ENCODE results near the gene DDRGK1. TPM values are rescaled to one million over a fixed set of nuclear protein-coding genes. Genes with fewer than 3 reads are reported as not detected.

The DDRGK1 gene
- total RNA-seq, 4 donors from 2014 or later, result 37.7 to 74.9 (median 40.1) TPM

DNA sequence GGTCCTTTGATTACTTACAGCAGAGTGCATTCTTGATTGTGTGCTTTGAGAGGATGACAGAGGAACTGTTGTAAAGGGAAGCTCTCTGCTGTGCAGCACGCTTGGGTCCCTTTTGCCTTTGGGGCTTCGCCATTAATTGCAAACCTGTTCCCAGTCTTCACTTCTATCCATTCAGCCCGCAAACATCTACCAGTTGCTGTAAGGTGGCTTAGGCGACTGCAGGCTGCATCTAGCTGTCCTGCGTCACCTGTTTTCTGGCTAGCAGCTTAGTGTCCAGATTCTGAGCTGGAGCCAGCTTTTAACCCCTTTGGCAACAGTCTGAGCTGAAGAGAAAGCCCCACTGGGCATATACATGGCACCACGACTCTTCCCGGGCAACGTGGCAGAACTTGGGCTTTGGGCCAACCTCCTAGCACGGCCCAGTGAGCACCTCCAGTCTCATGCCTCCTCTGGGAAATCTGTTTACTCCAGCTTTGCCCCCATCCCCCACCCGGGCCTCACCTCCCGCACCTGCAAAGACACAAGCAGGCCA lies 42.3 kb downstream of the DDRGK1 start:
- Histone ChIP-seq H3K27me3 (no peaks in the 10 kb centered on the region), H3K27ac (no peak overlapping the region), H3K9me3 (no peaks in the 10 kb centered on the region), H3K36me3 (no peaks in the 10 kb centered on the region), H3K4me1 (peaks cover 0 to 15% of the 10 kb centered on the region in 2 donors), H3K4me3 (no peak overlapping the region)
- TF ChIP-seq POLR2A (IDR thresholded peaks at IDR 0.05), result no peak
- TF ChIP-seq, protein P1, sequence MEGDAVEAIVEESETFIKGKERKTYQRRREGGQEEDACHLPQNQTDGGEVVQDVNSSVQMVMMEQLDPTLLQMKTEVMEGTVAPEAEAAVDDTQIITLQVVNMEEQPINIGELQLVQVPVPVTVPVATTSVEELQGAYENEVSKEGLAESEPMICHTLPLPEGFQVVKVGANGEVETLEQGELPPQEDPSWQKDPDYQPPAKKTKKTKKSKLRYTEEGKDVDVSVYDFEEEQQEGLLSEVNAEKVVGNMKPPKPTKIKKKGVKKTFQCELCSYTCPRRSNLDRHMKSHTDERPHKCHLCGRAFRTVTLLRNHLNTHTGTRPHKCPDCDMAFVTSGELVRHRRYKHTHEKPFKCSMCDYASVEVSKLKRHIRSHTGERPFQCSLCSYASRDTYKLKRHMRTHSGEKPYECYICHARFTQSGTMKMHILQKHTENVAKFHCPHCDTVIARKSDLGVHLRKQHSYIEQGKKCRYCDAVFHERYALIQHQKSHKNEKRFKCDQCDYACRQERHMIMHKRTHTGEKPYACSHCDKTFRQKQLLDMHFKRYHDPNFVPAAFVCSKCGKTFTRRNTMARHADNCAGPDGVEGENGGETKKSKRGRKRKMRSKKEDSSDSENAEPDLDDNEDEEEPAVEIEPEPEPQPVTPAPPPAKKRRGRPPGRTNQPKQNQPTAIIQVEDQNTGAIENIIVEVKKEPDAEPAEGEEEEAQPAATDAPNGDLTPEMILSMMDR (IDR thresholded peaks at IDR 0.05), result no peak
- DNase-seq, result no peak
- intact Hi-C loops (cut with DNase I; ENCODE audit: low total_unique reads), result no loop called here

- TF ChIP-seq POLR2A (IDR thresholded peaks at IDR 0.05), result no peak
- TF ChIP-seq, protein P1 (IDR thresholded peaks at IDR 0.05), result no peak
- H3K27ac ChIP-seq, result no peak overlapping the region
- H3K36me3 ChIP-seq, result no peaks in the 10 kb centered on the region
- no peak for DNase-seq
- H3K27me3 ChIP-seq, result no peaks in the 10 kb centered on the region
- no peaks in the 10 kb centered on the region for H3K9me3 ChIP-seq
- H3K4me1 ChIP-seq, result peaks cover 0 to 15% of the 10 kb centered on the region in 2 donors
- no peak overlapping the region for H3K4me3 ChIP-seq
- intact Hi-C loops (cut with DNase I; ENCODE audit: low total_unique reads), result no loop called here
These were observed 43.0 kb downstream of the DDRGK1 start for GRCh38 chr20:3161316-3162079.

- Histone ChIP-seq H3K4me1 (peaks cover 0 to 15% of the 10 kb centered on the region in 2 donors), H3K27me3 (no peaks in the 10 kb centered on the region), H3K9me3 (no peaks in the 10 kb centered on the region), H3K27ac (no peak overlapping the region), H3K4me3 (peak overlapping the region in 1 of 2 donors; percentile 96), H3K36me3 (no peaks in the 10 kb centered on the region)
- TF ChIP-seq, protein P1 (IDR thresholded peaks at IDR 0.05), result no peak
- no peak for TF ChIP-seq POLR2A (IDR thresholded peaks at IDR 0.05)
- no peak for DNase-seq
- intact Hi-C loops (cut with DNase I; ENCODE audit: low total_unique reads), result no loop called here
These were observed 44.1 kb downstream of the DDRGK1 start for GRCh38 chr20:3160418-3160817.

- TF ChIP-seq POLR2A (IDR thresholded peaks at IDR 0.05), result no peak
- TF ChIP-seq, protein P1 (IDR thresholded peaks at IDR 0.05), result no peak
- no peak for DNase-seq
- no peaks in the 10 kb centered on the region for H3K36me3 ChIP-seq
- peak overlapping the region; percentile 77 to 87 for H3K27ac ChIP-seq
- no peaks in the 10 kb centered on the region for H3K27me3 ChIP-seq
- H3K4me3 ChIP-seq, result peak overlapping the region; percentile 90 to 96
- intact Hi-C loops (cut with DNase I; ENCODE audit: low total_unique reads), result no loop called here
- no peaks in the 10 kb centered on the region for H3K9me3 ChIP-seq
- peaks cover 0 to 15% of the 10 kb centered on the region in 2 donors for H3K4me1 ChIP-seq
These were observed 45.5 kb downstream of the DDRGK1 start for GRCh38 chr20:3158968-3159431.

DNA sequence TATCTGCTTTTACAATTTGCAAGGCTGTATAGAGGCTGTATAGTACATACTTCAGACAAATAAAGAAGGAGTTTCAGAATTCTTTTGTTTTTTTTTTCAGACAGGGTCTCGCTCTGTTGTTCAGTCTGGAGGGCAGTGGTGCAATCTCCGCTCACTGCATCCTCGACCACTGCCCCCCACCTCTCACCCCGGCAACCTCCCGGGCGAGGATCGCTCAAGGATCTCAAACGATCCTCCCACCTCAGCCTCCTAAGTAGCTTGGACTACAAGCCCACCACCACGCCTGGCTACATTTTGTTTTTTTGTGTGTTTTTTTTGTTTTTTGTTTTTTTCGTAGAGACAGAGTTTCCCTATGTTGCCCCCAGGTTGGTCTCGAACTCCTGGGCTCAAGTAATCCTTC lies 46.7 kb downstream of the DDRGK1 start:
- no peak overlapping the region for H3K27ac ChIP-seq
- intact Hi-C loops (cut with DNase I; ENCODE audit: low total_unique reads), result no loop called here

More for the DNA sequence above, 46.7 kb downstream of the DDRGK1 start:
- no peaks in the 10 kb centered on the region for H3K36me3 ChIP-seq
- H3K9me3 ChIP-seq, result no peaks in the 10 kb centered on the region
- no peak overlapping the region for H3K4me3 ChIP-seq
- peaks cover 0 to 15% of the 10 kb centered on the region in 2 donors for H3K4me1 ChIP-seq
- no peaks in the 10 kb centered on the region for H3K27me3 ChIP-seq
- no peak for DNase-seq
- TF ChIP-seq, protein P1 (IDR thresholded peaks at IDR 0.05), result no peak
- TF ChIP-seq POLR2A (IDR thresholded peaks at IDR 0.05), result no peak

Measured in uterus (tissue), 4 donors.